Hepatocyte (in vitro differentiated cells): ENCODE results near the gene CCDC24. TPM values are rescaled to one million over a fixed set of nuclear protein-coding genes. Genes with fewer than 3 reads are reported as not detected.

Source experiments
- DNase-seq: peaks from one replicate; pipeline ENCODE4 v3.0.0-alpha.2; 2016; ENCODE audit warnings: low spot score
- H2AFZ ChIP-seq: fragments of 200-600 bp; sonication (generic); 2 replicates; pipeline ENCODE4 v1.6.0; 2016; ENCODE audit warnings: antibody characterized with exemption, mild to moderate bottlenecking
- H3K27ac ChIP-seq: fragments of 200-600 bp; sonication (generic); 2 replicates; pipeline ENCODE4 v1.5.1; 2016; ENCODE audit warnings: mild to moderate bottlenecking
- H3K27me3 ChIP-seq: fragments of 200-600 bp; sonication (generic); 2 replicates; pipeline ENCODE4 v1.6.1; 2016
- H3K36me3 ChIP-seq: fragments of 200-600 bp; sonication (generic); replicated peaks from 2 replicates; pipeline ENCODE4 v1.5.1; 2016; ENCODE audit warnings: low read depth; ENCODE audit not compliant: insufficient read depth
- H3K4me1 ChIP-seq: fragments of 200-600 bp; sonication (generic); 2 replicates; pipeline ENCODE4 v1.5.1; 2016; ENCODE audit warnings: mild to moderate bottlenecking, moderate library complexity; ENCODE audit not compliant: insufficient read depth
- H3K4me2 ChIP-seq: fragments of 200-600 bp; sonication (generic); 2 replicates; pipeline ENCODE4 v1.6.0; 2016
- H3K4me3 ChIP-seq: fragments of 200-600 bp; sonication (generic); 2 replicates; pipeline ENCODE4 v1.5.1; 2016; ENCODE audit warnings: mild to moderate bottlenecking
- H3K79me2 ChIP-seq: fragments of 200-600 bp; sonication (generic); 2 replicates; pipeline ENCODE4 v1.6.0; 2017; ENCODE audit warnings: mild to moderate bottlenecking
- H3K9me2 ChIP-seq: fragments of 200-600 bp; sonication (generic); replicated peaks from 2 replicates; pipeline ENCODE4 v1.6.0; 2017; ENCODE audit warnings: mild to moderate bottlenecking; ENCODE audit not compliant: insufficient read depth
- H3K9me3 ChIP-seq: fragments of 200-600 bp; sonication (generic); 2 replicates; pipeline ENCODE4 v1.5.1; 2016; ENCODE audit warnings: low read depth, mild to moderate bottlenecking
- H4K20me1 ChIP-seq: fragments of 200-600 bp; sonication (generic); 2 replicates; pipeline ENCODE4 v1.6.0; 2016; ENCODE audit warnings: mild to moderate bottlenecking; ENCODE audit not compliant: insufficient read depth, poor library complexity, severe bottlenecking
- CTCF ChIP-seq: fragments of 200-600 bp; sonication (generic); IDR thresholded peaks from 2 replicates; pipeline ENCODE4 v1.5.1; 2016; ENCODE audit warnings: antibody characterized with exemption, mild to moderate bottlenecking; ENCODE audit not compliant: poor library complexity
- EZH2 ChIP-seq: fragments of 200-600 bp; sonication (generic); IDR thresholded peaks from 2 replicates; pipeline ENCODE4 v1.6.1; 2016; ENCODE audit warnings: antibody characterized with exemption, mild to moderate bottlenecking, borderline replicate concordance
- EZH2phosphoT487 ChIP-seq: fragments of 200-600 bp; sonication (generic); IDR thresholded peaks from one replicate; pipeline ENCODE4 v1.6.1; 2018; ENCODE audit warnings: antibody characterized with exemption, mild to moderate bottlenecking, low read depth, moderate library complexity; ENCODE audit not compliant: unreplicated experiment, severe bottlenecking
- WGBS: methylation state at CpG from one replicate; pipeline ENCODE4 v1.1.6; 2016; ENCODE audit warnings: low lambda C conversion rate; ENCODE audit errors: missing lambda C conversion rate; 5-methylcytosine and 5-hydroxymethylcytosine counted together
- polyA plus RNA-seq: library from polyadenylated mRNA; unstranded; fragments of >200 nt; fragmentation: Nextera tagmentation; extraction: Ambion mirVana; gene quantifications from 2 replicates; pipeline ENCODE4 v1.2.1, GENCODE V29; 2016
- total RNA-seq: library from RNA; depleted of rRNA; stranded (reverse); fragments of >200 nt; gene quantifications from 2 replicates; pipeline ENCODE4 v1.2.3, GENCODE V29; 2014

The CCDC24 gene
- total and polyA plus RNA-seq, 2 experiments from 2014 or later = 13.2 to 23.7 TPM

- TF ChIP-seq EZH2phosphoT487 (no peak), EZH2 (no peak), CTCF (no peak)
- H2AFZ ChIP-seq = no peak overlapping the region
- no peaks in the 10 kb centered on the region for H3K27me3 ChIP-seq
- H3K9me2 ChIP-seq = no peaks in the 10 kb centered on the region
- peak overlapping the region; percentile 93 for H3K4me2 ChIP-seq
- WGBS = 86% methylated on average over 9 of the region's 9 CpGs
- no peak for DNase-seq
- H4K20me1 ChIP-seq = peaks cover 30% of the 10 kb centered on the region
- no peak overlapping the region for H3K27ac ChIP-seq
- H3K4me1 ChIP-seq = peaks cover 35% of the 10 kb centered on the region
- no peaks in the 10 kb centered on the region for H3K36me3 ChIP-seq
- H3K4me3 ChIP-seq = no peak overlapping the region
- H3K9me3 ChIP-seq = no peaks in the 10 kb centered on the region
- peaks cover 53% of the 10 kb centered on the region for H3K79me2 ChIP-seq
Observed at GRCh38 chr1:43977376-43978263, 13.8 kb upstream of the CCDC24 start.

GRCh38 chr1:43978264-43978550 is 13.2 kb upstream of the CCDC24 start:
- peak overlapping the region; percentile 93 for H3K4me2 ChIP-seq

GRCh38 chr1:43978551-43979260 is 12.7 kb upstream of the CCDC24 start, which contains the start of gene B4GALT2:
Gene B4GALT2 (plus strand): TSS chr1:43979210. CDS start chr1:43981161, 1,951 bp downstream.
- no peaks in the 10 kb centered on the region for H3K9me2 ChIP-seq
- H2AFZ ChIP-seq = peak within 1 kb of the TSS; percentile 52
- no peak for TF ChIP-seq EZH2phosphoT487
- no peak for TF ChIP-seq EZH2
- DNase-seq = peak; percentile 77
- H3K4me2 ChIP-seq = peak within 1 kb of the TSS; percentile 99
- peak within 1 kb of the TSS; percentile 79 for H3K27ac ChIP-seq
- peaks cover 35% of the 10 kb centered on the region for H3K4me1 ChIP-seq
- peaks cover 30% of the 10 kb centered on the region for H4K20me1 ChIP-seq
- peaks cover 53% of the 10 kb centered on the region for H3K79me2 ChIP-seq
- H3K27me3 ChIP-seq = no peaks in the 10 kb centered on the region
- H3K4me3 ChIP-seq = peak within 1 kb of the TSS; percentile 70
- H3K9me3 ChIP-seq = no peaks in the 10 kb centered on the region
- H3K36me3 ChIP-seq = no peaks in the 10 kb centered on the region
- WGBS = 9% methylated on average over 25 of the region's 54 CpGs

More at GRCh38 chr1:43978264-43978550, 13.2 kb upstream of the CCDC24 start:
- H3K4me1 ChIP-seq = peaks cover 35% of the 10 kb centered on the region
- no peaks in the 10 kb centered on the region for H3K9me3 ChIP-seq
- peak overlapping the region; percentile 69 for H3K27ac ChIP-seq
- DNase-seq = no peak
- TF ChIP-seq EZH2phosphoT487 (no peak), EZH2 (no peak)
- peaks cover 30% of the 10 kb centered on the region for H4K20me1 ChIP-seq
- peaks cover 53% of the 10 kb centered on the region for H3K79me2 ChIP-seq
- no peaks in the 10 kb centered on the region for H3K9me2 ChIP-seq
- no peak overlapping the region for H3K4me3 ChIP-seq
- H2AFZ ChIP-seq = no peak overlapping the region
- 70% methylated on average over 5 of the region's 5 CpGs for WGBS
- H3K36me3 ChIP-seq = no peaks in the 10 kb centered on the region
- no peaks in the 10 kb centered on the region for H3K27me3 ChIP-seq

GRCh38 chr1:43979261-43979527 is 12.2 kb upstream of the CCDC24 start:
- Histone ChIP-seq H3K27me3 (no peaks in the 10 kb centered on the region), H3K9me2 (no peaks in the 10 kb centered on the region), H2AFZ (peak overlapping the region; percentile 52), H4K20me1 (peaks cover 30% of the 10 kb centered on the region), H3K36me3 (no peaks in the 10 kb centered on the region), H3K4me1 (peaks cover 35% of the 10 kb centered on the region), H3K4me2 (peak overlapping the region; percentile 99), H3K4me3 (peak overlapping the region; percentile 70), H3K79me2 (peaks cover 53% of the 10 kb centered on the region), H3K9me3 (no peaks in the 10 kb centered on the region), H3K27ac (peak overlapping the region; percentile 79)
- no CpG with 5 or more reads among the region's 45 CpGs for WGBS
- no peak for TF ChIP-seq EZH2
- TF ChIP-seq CTCF = no peak
- TF ChIP-seq EZH2phosphoT487 = no peak
- DNase-seq = no peak
